ENCODE data around the gene PDE11A. TPM values are rescaled to one million over a fixed set of nuclear protein-coding genes. Genes with fewer than 3 reads are reported as not detected.
"Not testable (repeated sequence)": the region's sequence is repeated elsewhere in the genome, so short reads cannot be mapped to it uniquely, and the experiment has no call there.

Gene PDE11A
- total RNA-seq, 1 donor from 2014 or later = not detected

DNA sequence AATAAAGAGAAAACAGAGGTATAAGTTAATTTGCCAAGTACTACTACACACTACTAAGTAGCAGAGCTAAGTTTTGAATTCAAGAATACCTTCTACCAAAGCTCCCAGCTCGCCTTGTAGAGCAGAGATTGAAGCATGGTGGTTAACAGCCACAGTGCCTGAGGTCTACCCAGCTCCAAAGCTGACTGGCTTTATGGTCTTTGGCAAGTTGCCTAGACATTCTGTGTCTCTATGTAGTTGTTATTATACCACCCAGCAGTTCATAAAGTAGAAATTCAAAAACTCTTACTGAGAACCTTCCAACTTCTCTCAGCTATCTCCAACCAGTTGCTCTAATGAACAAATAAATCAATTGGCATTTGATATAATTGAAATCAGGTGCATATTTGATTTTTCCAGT lies 87.8 kb downstream of the PDE11A start:
- no peaks in the 10 kb centered on the region for H3K9me3 Mint-ChIP-seq
- H3K27me3 Mint-ChIP-seq (ENCODE audit: insufficient read depth) = peaks cover 4% of the 10 kb centered on the region
- H3K4me1 Mint-ChIP-seq (ENCODE audit: low read depth) = no peaks in the 10 kb centered on the region
- no peak overlapping the region for H3K4me3 Mint-ChIP-seq
- H3K27ac Mint-ChIP-seq = no peak overlapping the region
- intact Hi-C loops (cut with micrococcal nuclease) = no loop called here
- DNase-seq (ENCODE audit: low spot score) = no peak
- no peaks in the 10 kb centered on the region for H3K36me3 Mint-ChIP-seq (ENCODE audit: low read depth)

DNA sequence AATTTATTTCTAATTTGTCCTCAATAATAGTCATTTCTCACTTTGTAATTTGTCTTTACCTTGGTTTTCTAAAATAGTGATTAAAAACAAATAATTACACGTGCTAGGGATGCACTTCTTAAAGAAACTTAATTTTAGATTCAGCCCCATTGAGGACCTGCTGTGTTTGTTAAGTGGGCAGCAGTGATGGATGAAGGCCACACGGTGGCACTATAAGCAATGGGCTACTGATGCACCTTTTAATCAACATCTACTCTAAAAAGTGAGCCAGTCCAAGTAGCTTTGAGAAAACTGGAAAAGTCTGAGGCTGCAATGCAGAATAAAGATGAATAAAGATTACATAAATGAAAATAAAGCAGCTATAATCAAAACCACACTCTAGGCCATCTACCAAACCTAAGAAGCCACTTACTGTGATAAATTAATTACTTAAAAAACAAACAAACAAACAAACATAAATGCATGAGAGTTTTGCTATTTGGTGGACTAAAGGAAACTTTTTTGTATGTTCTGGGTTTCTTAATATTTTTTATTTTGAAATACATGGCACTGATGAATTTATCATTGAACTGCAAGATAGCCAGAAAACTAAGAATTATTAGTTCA lies 89.3 kb downstream of the PDE11A start:
- Mint-ChIP-seq H3K4me3 (no peak overlapping the region), H3K4me1 (ENCODE audit: low read depth) (no peaks in the 10 kb centered on the region), H3K27ac (no peak overlapping the region), H3K27me3 (ENCODE audit: insufficient read depth) (peaks cover 2% of the 10 kb centered on the region), H3K9me3 (no peaks in the 10 kb centered on the region), H3K36me3 (ENCODE audit: low read depth) (no peaks in the 10 kb centered on the region)
- intact Hi-C loops (cut with micrococcal nuclease) = no loop called here
- DNase-seq (ENCODE audit: low spot score) = no peak

DNA sequence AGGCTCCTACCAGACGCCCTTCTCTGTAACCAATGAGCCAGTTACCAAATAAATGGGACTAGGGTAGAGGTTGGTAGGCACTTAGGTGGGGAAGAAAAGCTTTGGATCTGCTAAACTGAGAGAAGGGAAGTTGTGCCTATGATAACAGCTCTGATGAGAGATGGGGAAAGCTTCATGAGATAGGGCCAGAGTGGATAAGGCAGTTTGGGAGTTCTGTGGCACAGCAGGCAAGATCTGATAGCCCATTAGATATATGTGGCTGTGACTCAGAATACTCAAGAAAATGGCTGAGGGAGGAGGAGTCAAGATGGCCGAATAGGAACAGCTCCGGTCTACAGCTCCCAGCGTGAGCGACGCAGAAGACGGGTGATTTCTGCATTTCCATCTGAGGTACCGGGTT lies 99.8 kb downstream of the PDE11A start:
- no peak for DNase-seq (ENCODE audit: low spot score)
- Mint-ChIP-seq H3K36me3 (ENCODE audit: low read depth) (no peaks in the 10 kb centered on the region), H3K27me3 (ENCODE audit: insufficient read depth) (no peaks in the 10 kb centered on the region), H3K4me3 (no peak overlapping the region), H3K9me3 (no peaks in the 10 kb centered on the region), H3K4me1 (ENCODE audit: low read depth) (no peaks in the 10 kb centered on the region), H3K27ac (no peak overlapping the region)
- intact Hi-C loops (cut with micrococcal nuclease) = no loop called here

DNA sequence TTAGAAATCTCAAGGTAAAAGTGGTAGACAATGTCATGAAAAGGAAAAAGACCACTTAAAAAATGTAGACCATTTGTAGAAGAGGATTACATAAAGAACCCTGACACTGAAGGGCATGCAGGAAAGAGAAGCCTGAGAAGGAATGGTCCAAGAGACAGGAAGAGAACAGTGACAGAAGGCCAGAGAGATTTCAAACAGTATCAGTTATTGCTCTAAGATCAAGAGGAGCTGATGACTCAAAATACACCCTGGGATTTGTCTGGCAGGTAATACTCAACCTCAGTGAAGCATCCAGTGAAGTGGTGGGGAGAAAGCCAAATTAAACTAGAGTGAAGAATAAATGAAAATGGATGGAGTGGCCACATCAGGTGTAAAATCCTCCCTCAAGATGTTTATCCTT lies 100.5 kb downstream of the PDE11A start:
- Mint-ChIP-seq H3K27me3 (ENCODE audit: insufficient read depth) (no peaks in the 10 kb centered on the region), H3K4me1 (ENCODE audit: low read depth) (no peaks in the 10 kb centered on the region), H3K36me3 (ENCODE audit: low read depth) (no peaks in the 10 kb centered on the region), H3K9me3 (no peaks in the 10 kb centered on the region), H3K27ac (no peak overlapping the region), H3K4me3 (no peak overlapping the region)
- no peak for DNase-seq (ENCODE audit: low spot score)
- intact Hi-C loops (cut with micrococcal nuclease) = no loop called here

DNA sequence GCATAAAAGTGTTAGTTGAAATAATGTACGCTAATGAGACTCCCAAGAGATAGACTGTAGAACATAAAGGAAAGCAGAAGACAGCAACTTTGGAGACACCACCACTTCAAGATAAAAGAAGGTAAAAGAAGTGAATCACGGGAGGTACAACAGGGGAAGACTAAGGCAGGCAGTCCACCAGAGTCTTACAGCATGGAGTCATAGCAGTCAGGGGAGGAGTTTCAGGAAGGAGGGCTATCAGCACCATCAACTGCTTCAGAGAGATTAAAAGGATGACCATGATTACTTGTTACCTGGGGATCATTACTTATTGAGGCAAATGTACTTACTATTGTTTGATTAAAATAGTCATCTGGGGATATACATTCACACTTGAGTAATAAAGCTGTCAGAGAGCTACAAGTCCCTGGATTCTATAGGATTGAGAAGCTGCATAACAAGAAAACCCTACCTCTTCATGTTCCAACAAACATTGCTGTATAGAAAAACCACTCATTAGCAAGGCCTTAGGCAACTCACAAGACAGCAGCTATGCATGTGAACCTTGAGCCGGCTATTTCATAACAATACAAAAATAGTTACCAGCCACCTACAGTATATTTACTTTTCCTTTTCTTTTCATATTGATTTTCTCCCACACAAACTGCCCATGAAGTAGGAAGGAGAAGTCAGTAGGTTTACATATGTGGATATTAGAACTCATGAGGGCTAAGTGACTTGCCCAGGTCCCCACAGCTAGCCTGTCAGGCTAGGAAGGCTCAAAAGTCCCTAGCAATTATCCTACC lies 101.7 kb downstream of the PDE11A start:
- H3K27ac Mint-ChIP-seq = no peak overlapping the region
- DNase-seq (ENCODE audit: low spot score) = no peak
- intact Hi-C loops (cut with micrococcal nuclease) = no loop called here
- no peaks in the 10 kb centered on the region for H3K27me3 Mint-ChIP-seq (ENCODE audit: insufficient read depth)
- no peaks in the 10 kb centered on the region for H3K9me3 Mint-ChIP-seq
- H3K4me3 Mint-ChIP-seq = no peak overlapping the region
- no peaks in the 10 kb centered on the region for H3K36me3 Mint-ChIP-seq (ENCODE audit: low read depth)
- H3K4me1 Mint-ChIP-seq (ENCODE audit: low read depth) = no peaks in the 10 kb centered on the region

DNA sequence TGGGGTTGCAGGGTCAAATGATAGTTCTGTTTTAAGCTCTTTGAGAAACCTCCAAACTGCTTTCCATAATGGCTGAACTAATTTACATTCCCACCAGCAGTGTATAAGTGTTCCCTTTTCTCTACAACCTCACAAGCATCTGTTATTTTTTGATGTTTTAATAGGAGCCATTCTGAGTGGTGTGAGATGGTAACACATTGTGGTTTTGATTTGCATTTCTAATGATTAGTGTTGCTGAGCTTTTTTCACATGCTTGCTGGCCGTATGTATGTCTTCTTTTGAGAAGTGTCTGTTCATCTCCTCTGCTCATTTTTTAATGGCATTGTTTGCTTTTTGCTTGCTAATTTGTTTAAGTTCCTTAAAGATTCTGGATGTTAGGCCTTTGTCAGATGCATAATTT lies 107.7 kb downstream of the PDE11A start:
- no peaks in the 10 kb centered on the region for H3K36me3 Mint-ChIP-seq (ENCODE audit: low read depth)
- no peak overlapping the region for H3K4me3 Mint-ChIP-seq
- H3K27me3 Mint-ChIP-seq (ENCODE audit: insufficient read depth) = peaks cover 9% of the 10 kb centered on the region
- DNase-seq (ENCODE audit: low spot score) = no peak
- no peaks in the 10 kb centered on the region for H3K9me3 Mint-ChIP-seq
- H3K27ac Mint-ChIP-seq = no peak overlapping the region
- H3K4me1 Mint-ChIP-seq (ENCODE audit: low read depth) = no peaks in the 10 kb centered on the region
- intact Hi-C loops (cut with micrococcal nuclease) = no loop called here

DNA sequence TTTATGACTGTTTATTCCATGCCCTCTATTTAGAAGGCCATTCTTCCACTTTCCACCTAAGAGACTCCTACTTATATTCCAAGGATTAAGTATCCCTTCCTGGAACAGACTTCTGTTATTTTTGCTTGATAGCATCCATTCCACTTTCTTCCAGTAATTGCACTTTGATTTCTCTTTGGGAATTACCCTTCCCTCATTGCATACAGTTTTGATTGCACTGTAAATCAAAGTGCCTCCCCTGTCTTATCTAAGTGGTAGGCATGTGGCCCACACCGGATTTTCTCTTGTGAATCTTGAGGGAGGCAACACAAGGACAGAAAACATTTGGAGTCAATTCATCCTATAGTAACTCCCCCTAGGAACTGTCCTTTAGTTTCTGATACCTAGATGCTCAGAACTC lies 120.4 kb downstream of the PDE11A start:
- H3K36me3 Mint-ChIP-seq (ENCODE audit: low read depth) = no peaks in the 10 kb centered on the region
- no peak for DNase-seq (ENCODE audit: low spot score)
- H3K27ac Mint-ChIP-seq = no peak overlapping the region
- no peak overlapping the region for H3K4me3 Mint-ChIP-seq
- H3K27me3 Mint-ChIP-seq (ENCODE audit: insufficient read depth) = no peaks in the 10 kb centered on the region
- H3K4me1 Mint-ChIP-seq (ENCODE audit: low read depth) = no peaks in the 10 kb centered on the region
- no peaks in the 10 kb centered on the region for H3K9me3 Mint-ChIP-seq
- intact Hi-C loops (cut with micrococcal nuclease) = no loop called here

DNA sequence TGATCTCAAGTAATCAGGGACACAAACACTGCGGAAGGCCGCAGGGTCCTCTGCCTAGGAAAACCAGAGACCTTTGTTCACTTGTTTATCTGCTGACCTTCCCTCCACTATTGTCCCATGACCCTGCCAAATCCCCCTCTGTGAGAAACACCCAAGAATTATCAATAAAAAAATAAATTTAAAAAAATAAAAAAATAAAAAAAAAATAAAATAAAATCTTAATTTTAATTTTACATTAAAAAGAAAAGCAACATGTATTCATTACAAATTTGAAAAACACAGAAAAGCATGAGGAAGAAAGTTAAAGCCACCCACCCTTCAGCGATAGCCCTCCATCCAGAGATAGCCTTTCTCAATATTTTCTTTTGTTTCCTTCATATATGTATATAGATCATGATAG lies 125.0 kb downstream of the PDE11A start:
- H3K27ac Mint-ChIP-seq; intact Hi-C loops (cut with micrococcal nuclease); H3K4me3 Mint-ChIP-seq; DNase-seq (ENCODE audit: low spot score); H3K4me1 Mint-ChIP-seq (ENCODE audit: low read depth); H3K9me3 Mint-ChIP-seq; H3K27me3 Mint-ChIP-seq (ENCODE audit: insufficient read depth); H3K36me3 Mint-ChIP-seq (ENCODE audit: low read depth): not testable (repeated sequence)

DNA sequence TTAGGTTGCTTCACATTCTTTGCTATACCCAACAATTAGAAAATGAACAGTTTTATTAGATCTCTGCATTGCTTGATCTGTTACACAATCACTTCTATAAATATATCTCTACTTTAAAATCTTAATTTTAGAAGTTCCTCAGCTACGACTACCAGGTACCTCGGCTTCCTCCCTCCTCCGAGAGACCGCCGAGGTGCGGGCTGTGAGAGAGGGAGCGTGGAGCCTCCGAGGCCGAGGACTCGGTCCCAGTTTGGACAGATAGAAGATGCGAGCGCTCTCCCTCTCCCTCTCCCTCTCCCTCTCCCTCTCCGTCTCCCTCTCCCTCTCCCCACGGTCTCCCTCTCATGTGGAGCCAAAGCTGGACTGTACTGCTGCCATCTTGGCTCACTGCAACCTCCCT lies 128.0 kb downstream of the PDE11A start:
- intact Hi-C loops (cut with micrococcal nuclease); H3K4me1 Mint-ChIP-seq (ENCODE audit: low read depth); H3K27ac Mint-ChIP-seq; H3K4me3 Mint-ChIP-seq; DNase-seq (ENCODE audit: low spot score); H3K9me3 Mint-ChIP-seq; H3K36me3 Mint-ChIP-seq (ENCODE audit: low read depth); H3K27me3 Mint-ChIP-seq (ENCODE audit: insufficient read depth): not testable (repeated sequence)

DNA sequence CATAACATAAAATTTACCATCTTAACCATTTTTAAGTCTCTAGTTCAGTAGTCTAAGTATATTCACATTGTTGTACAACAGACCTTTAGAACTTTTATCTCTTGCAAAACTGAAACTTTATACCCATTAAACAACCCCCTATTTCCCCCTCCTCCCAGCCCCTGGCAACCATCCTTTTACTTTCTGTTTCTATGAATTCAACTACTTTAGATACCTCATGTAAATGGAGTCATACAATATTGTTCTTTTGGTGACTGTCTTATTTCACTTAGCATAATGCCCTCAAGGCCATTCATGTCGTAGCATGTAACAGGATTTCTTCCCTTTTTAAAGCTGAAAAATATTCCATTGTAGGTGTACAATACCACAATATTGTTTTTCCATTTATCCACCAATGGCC lies 129.8 kb downstream of the PDE11A start:
- no peak overlapping the region for H3K27ac Mint-ChIP-seq
- H3K4me3 Mint-ChIP-seq = no peak overlapping the region
- H3K4me1 Mint-ChIP-seq (ENCODE audit: low read depth) = no peaks in the 10 kb centered on the region

DNA sequence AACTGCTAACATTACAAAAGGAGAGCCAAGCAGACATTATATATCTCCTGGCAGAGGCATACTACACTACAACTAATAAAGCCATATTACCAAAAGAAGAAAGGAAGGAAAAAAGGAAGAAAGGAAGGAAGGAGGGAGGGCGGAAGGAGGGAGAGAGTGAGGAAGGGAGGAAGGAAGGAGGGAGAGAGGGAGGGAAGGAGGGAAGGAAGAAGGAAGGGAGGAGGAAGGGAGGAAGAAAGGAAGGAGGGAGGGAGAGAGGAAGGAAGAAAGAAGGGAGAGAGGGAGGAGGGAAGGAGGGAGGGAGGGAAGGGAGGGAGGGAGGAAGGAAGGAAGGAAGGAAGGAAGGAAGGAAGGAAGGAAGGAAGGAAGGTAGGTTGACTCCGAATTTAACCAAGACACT lies 133.4 kb downstream of the PDE11A start:
- H3K9me3 Mint-ChIP-seq = no peaks in the 10 kb centered on the region
- no peaks in the 10 kb centered on the region for H3K4me1 Mint-ChIP-seq (ENCODE audit: low read depth)
- H3K4me3 Mint-ChIP-seq = no peak overlapping the region
- no peaks in the 10 kb centered on the region for H3K36me3 Mint-ChIP-seq (ENCODE audit: low read depth)
- intact Hi-C loops (cut with micrococcal nuclease) = no loop called here
- no peaks in the 10 kb centered on the region for H3K27me3 Mint-ChIP-seq (ENCODE audit: insufficient read depth)
- no peak for DNase-seq (ENCODE audit: low spot score)
- H3K27ac Mint-ChIP-seq = no peak overlapping the region

More for the DNA sequence above, 129.8 kb downstream of the PDE11A start:
- H3K9me3 Mint-ChIP-seq = no peaks in the 10 kb centered on the region
- H3K27me3 Mint-ChIP-seq (ENCODE audit: insufficient read depth) = no peaks in the 10 kb centered on the region
- no peak for DNase-seq (ENCODE audit: low spot score)
- no peaks in the 10 kb centered on the region for H3K36me3 Mint-ChIP-seq (ENCODE audit: low read depth)
- intact Hi-C loops (cut with micrococcal nuclease) = no loop called here

DNA sequence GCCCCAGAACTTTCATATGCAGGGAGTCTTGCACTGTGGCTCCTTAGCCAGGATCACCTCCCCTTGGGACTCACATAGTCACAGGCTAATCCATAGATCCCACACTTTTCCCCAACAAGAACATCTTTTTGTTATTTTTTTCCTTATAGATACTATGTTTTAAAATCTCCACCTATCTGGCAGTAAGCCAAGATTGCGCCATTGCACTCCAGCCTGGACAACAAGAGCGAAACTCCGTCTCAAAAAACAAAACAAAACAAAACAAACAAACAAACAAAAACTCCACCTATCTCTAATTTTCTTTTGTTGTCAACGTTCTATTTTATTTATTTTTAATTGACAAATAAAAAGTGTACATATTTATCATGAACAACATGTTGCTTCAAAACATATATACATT lies 141.7 kb downstream of the PDE11A start:
- no peak overlapping the region for H3K4me3 Mint-ChIP-seq

DNA sequence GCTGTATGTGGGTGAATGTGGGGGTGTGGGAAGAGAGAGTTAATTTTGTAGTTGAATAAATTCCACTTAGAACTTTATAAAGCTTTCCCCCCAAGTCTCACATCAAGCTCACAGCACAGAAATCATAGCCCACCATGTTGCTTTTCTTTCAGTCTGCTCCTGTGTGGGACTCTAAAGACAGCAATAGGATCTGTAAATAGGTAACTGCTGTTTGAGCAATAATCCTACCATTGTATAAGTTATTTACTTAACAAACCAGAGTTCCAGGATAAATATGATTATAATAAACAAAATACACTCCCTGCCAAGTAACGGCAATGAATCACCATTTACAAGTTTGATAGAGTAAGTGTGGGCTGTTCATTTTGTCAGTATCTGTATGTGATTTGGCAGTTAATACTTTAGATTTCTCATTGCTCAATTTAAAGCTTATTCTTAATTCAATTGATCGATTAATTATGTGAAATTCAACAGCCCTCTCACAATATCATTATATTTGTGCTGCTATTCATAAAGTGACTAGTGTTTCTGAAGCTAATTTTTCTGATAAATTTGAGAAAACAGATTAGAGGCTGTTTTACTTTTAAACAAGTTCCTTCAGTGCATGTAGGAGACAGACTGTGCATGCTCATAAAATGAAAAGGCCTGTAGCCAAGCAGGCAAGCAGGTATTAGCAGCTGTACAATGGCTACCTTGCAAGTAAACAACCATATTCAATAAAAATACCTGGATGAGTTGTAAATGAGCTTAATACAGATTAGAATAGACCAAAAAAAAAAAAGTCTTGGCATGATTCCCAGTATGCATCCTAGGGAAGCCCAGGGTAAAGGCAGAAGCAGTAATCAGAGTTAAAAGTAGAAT lies 142.7 kb downstream of the PDE11A start:
- Mint-ChIP-seq H3K9me3 (no peaks in the 10 kb centered on the region), H3K4me1 (ENCODE audit: low read depth) (no peaks in the 10 kb centered on the region), H3K27ac (no peak overlapping the region), H3K27me3 (ENCODE audit: insufficient read depth) (peaks cover 2% of the 10 kb centered on the region), H3K36me3 (ENCODE audit: low read depth) (no peaks in the 10 kb centered on the region), H3K4me3 (no peak overlapping the region)
- intact Hi-C loops (cut with micrococcal nuclease) = no loop called here
- no peak for DNase-seq (ENCODE audit: low spot score)

More for the DNA sequence above, 141.7 kb downstream of the PDE11A start:
- peaks cover 2% of the 10 kb centered on the region for H3K27me3 Mint-ChIP-seq (ENCODE audit: insufficient read depth)
- no peak overlapping the region for H3K27ac Mint-ChIP-seq
- H3K36me3 Mint-ChIP-seq (ENCODE audit: low read depth) = no peaks in the 10 kb centered on the region
- DNase-seq (ENCODE audit: low spot score) = no peak
- intact Hi-C loops (cut with micrococcal nuclease) = no loop called here
- H3K9me3 Mint-ChIP-seq = no peaks in the 10 kb centered on the region
- no peaks in the 10 kb centered on the region for H3K4me1 Mint-ChIP-seq (ENCODE audit: low read depth)
